DMS 273 treated with DMSO at 0.1 percent for 48 hours (cell line): ENCODE measurements around the gene PPP1CA.
"Not testable (repeated sequence)": the region's sequence is repeated elsewhere in the genome, so short reads cannot be mapped to it uniquely, and the experiment has no call there.

ENCODE experiments used
- DNase-seq: peaks from one replicate; lab custom pipeline; 2025; lab: John Stamatoyannopoulos, UW

PPP1CA gene

GRCh38 chr11:67402192-67402839 lies 658 bp upstream of the PPP1CA start:
- DNase-seq = not testable (repeated sequence)

GRCh38 chr11:67400942-67401494 lies 640 bp downstream of the PPP1CA start:
- DNase-seq = no peak

- no peak for DNase-seq
Measured at GRCh38 chr11:67400251-67400941, 1.3 kb downstream of the PPP1CA start.

GRCh38 chr11:67398661-67399563 lies 2.7 kb downstream of the PPP1CA start:
- DNase-seq = no peak

GRCh38 chr11:67397986-67398660 lies 3.5 kb downstream of the PPP1CA start:
- DNase-seq = no peak

GRCh38 chr11:67397536-67397935 lies 4.1 kb downstream of the PPP1CA start:
- DNase-seq = no peak

- no peak for DNase-seq
Measured at GRCh38 chr11:67396587-67397389, 4.9 kb downstream of the PPP1CA start.

- no peak for DNase-seq
Measured at GRCh38 chr11:67396259-67396581, 5.4 kb downstream of the PPP1CA start.

- no peak for DNase-seq
Measured at GRCh38 chr11:67395555-67396258, 6.0 kb downstream of the PPP1CA start.

- no peak for DNase-seq
Measured at GRCh38 chr11:67393990-67394389, 7.7 kb downstream of the PPP1CA start.

GRCh38 chr11:67393437-67393836 lies 8.2 kb downstream of the PPP1CA start:
- no peak for DNase-seq

GRCh38 chr11:67392183-67392715 lies 9.4 kb downstream of the PPP1CA start:
- DNase-seq = no peak

- peak; percentile 43 for DNase-seq
Measured at GRCh38 chr11:67391304-67392182, 10.1 kb downstream of the PPP1CA start, which contains the start of gene RAD9A. TSS of gene RAD9A (plus strand) at chr11:67391986. CDS start at chr11:67392045, 59 bp downstream.

- DNase-seq = no peak
Measured at GRCh38 chr11:67390947-67391303, 10.7 kb downstream of the PPP1CA start.

GRCh38 chr11:67389477-67389876 lies 12.2 kb downstream of the PPP1CA start:
- no peak for DNase-seq

GRCh38 chr11:67387518-67387917 lies 14.1 kb downstream of the PPP1CA start:
- no peak for DNase-seq

- DNase-seq = no peak
Measured at GRCh38 chr11:67387069-67387468, 14.6 kb downstream of the PPP1CA start.

- no peak for DNase-seq
Measured at GRCh38 chr11:67384851-67385366, 16.7 kb downstream of the PPP1CA start.
